Colon (tissue), 2 donors: Measurements from ENCODE around the gene MAD1L1.

Source experiments
- FAIRE-seq: peaks from 2 replicates; lab custom pipeline; 2012; peaks lifted over from hg19 to GRCh38; lab: Jason Lieb, UNC
- donor health status: control.
- donor health status: control.

Gene MAD1L1

GRCh38 chr7:1910827-1911226, 321.9 kb downstream of the MAD1L1 start:
- no peak for FAIRE-seq

DNA sequence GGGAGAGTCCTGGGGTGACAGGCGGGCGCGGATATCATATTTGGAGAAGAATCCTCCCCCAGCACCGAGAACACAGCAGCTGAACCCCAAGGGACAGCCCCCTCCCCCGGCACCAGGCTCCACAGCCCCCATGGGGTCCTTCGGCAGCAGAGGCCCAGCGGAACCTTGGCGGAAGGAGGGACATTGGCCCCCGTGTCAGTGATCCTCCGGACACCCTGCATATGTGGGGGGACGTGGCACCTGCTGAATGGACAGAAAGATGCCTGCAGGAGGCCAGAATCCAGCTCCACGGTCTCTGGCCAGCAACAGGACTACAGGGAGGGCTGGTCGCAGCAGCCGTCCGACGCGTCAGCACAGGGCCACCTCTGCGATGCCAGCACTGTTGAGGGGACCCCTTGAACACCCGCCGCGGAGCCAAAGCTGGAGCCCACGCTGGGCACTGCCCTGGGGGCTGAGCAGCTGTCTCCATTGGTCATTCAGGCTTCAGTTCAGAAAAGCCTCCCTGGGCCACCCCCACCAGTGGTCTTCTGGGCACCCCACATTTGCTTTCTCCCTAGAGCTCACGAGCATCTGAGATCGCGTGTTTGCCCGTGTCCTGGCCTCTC, 322.6 kb downstream of the MAD1L1 start:
- no peak for FAIRE-seq

- no peak for FAIRE-seq
Observed at GRCh38 chr7:1909476-1909875, 323.3 kb downstream of the MAD1L1 start.

DNA sequence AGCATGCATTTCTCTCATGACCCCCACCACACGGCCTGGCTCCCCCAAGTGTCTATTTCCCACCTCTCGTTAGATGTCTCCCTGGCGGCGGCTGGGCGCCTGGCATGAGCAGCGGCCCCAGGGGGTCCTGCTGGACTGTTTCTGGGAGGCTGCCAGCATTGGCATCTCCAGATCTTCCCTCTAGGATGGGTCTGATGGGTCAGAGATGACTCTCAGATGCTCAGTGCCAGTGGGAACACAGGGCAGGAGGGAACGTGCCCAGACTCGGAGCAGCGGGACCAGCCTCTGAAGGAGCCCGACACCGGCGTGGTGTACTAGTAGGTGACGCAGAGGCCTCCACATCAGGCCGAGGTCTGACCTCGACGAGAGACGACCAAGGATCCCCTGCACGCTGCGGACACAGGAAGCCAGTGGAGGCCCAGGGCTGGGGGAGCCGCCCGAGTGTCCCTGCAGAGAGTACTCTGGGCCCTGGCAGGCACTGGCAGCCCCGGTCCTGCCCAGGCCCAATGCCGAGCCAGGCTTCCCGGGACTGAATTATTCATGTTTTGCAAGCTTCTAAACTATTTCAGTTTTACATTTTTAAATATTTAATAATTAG, 323.8 kb downstream of the MAD1L1 start:
- FAIRE-seq = no peak

- no peak for FAIRE-seq
Observed at GRCh38 chr7:1907751-1908365, 324.9 kb downstream of the MAD1L1 start.

GRCh38 chr7:1906988-1907745, 325.6 kb downstream of the MAD1L1 start:
- no peak for FAIRE-seq

- no peak for FAIRE-seq
Observed at GRCh38 chr7:1906087-1906830, 326.5 kb downstream of the MAD1L1 start.

DNA sequence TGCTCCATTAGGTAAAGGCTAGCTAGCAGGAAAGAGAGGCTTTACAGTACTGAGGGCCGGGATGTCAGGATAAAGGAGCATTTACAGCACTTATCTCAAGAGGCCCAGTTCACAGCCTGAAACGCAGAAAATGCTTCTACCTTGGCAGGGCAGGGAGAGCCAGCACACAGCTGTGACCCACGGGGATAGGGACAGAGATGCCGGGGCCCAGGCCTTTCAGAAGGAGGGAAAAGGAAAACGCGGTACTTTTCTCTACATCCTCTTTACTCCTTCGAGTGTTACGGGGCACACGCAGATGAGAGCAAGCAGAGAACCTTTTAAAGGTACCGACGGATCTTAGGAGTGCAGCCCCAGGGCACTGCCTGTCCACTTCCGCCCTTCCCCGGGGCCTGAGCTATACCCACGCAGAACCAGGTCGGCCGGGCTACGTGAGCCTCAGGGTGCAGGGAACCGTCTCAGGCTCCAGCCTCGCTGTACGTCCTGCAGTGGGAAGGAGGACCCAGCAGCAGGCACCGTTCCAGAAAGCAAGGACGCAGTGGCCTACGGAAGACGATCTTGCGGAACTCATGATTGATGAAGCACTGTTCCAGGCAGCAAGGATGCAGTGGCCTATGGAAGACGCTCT, 330.4 kb downstream of the MAD1L1 start:
- FAIRE-seq = no peak

GRCh38 chr7:1901431-1902210, 331.1 kb downstream of the MAD1L1 start:
- no peak for FAIRE-seq

DNA sequence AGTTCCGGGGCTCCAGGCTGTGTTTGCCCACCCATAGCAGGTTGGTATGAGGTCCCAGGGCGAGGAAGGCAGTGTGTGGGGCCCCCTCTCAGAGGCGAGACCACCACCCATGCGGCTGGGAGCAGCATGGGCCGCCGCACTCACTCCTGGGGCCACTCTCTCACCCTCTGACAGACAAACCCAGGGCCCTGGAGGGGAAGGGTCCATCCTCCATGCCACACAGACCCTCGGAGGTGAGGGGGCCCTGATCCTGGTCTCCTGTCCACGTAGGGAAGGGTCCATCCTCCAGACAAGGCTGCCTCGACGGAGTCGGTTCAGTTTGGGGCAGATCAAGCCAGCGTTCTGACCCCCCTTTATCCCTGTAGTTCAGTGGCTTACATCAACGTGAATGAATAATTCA, 331.9 kb downstream of the MAD1L1 start:
- no peak for FAIRE-seq

DNA sequence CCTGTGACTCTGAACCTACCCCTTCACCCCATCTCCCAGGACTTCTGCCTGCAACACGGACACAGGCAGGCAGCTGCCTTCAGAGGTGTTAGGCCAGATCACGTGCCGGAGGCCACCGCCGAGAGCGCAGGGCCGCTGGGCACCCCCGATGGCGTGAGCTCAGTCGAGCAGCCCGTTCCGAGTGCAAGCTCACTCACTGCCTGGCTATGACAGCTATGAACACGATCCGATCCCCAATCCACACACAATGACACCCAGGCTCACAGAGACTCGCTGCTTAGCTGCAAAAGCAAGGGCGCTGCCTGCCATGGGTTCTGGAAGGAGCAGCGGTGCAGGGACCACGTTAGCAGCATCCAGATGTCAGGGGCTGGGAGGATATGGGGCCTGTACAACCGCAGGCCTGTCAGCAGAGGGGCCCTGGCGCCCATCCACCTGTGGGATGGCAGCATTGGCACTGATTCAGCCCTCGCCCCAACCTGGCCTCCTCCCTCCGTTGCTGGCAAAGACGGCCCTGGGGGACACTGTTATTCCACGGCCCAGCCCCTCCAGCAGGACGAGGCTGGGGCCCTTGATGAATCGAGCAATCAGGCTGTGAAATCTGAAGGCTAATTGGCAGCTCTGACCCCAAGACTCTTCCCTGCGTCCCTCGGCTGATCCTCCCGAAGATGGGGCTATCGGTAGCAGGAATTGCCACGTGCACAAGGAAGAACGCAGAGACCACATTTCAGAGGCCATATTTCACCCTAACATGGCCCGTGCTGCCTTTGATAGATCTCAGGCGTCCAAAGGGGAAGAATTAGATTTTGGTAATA, 332.6 kb downstream of the MAD1L1 start:
- no peak for FAIRE-seq

- no peak for FAIRE-seq
Observed at GRCh38 chr7:1899196-1899595, 333.5 kb downstream of the MAD1L1 start.

GRCh38 chr7:1898628-1899185, 334.0 kb downstream of the MAD1L1 start:
- FAIRE-seq = no peak

DNA sequence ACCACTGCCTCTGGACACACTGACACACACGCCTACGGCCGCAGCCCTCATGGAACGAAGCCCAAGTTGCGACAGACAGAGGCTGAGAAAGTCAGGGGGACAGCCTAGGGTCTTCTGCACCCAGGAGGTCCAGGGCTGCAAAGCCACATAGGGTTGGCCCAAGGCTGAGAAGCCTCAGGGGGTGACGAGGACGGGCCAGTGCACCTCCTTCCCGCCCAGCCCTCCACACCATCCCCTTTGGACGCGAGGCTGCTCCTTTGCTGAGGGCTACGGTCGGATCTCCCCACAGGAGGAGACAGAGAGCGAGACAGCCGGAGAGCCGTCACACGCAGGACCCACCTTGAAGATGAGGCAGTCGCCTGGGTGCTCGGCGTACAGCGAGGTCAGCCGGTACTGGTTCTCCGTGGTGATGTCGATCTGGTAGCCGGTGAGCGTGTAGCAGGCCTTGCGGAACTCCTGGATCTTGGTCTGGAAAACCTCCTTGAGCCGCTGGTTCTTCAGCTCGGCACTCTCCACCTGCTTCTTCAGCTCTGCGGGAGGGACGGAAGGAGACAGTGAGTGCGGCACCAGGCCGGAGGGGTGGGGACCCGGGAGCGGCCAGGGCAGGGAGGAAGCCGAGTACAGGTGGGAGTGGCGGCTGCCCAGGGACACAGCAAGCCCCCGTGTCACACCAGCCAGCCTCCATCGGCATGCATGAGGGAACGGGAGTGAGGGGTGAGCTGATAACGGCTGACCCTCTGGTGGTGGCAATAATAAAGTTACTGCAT, 334.7 kb downstream of the MAD1L1 start:
- FAIRE-seq = no peak

- no peak for FAIRE-seq
Observed at GRCh38 chr7:1897076-1897860, 335.5 kb downstream of the MAD1L1 start.

DNA sequence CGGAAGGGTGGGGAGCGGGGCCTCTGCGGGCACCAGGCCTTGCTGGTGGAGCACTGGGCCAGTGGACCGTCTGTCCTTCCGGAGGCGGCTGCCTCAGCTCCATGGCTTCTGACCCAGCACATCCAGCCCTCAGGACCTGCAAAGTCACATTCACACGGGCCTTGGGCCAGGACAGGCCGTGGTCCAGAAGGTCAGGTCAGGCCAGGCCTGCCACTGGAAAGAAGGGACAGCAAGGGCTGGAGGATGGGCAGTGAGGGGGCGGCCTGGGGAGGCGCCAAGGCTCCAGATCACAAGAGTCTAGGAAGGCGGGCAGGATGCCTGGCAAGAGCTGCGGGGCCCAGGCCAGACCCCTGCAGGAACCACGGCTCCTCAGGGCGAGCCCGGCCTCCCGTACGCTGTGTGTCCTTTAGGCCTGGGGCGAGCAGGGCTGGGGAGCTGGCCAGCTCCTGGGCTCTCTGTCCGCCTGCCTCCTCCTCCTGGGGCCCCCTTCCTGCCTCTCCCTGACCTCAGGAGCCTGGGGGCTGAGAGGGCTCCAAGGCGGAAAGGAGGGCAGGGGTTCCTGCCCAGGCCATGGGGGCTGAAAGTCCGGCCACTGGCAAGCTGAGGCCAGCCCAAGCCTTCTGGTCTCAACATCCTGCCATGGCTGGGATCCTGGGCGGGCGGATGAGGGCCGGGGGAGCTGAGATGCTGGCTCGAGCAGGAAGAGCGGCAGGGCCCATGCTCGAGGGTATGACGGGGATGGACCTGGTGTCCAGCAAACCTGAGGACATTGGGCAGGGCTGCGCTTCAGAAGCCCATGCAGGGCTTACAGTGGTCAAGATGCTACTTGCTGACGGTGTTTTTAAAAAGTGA, 336.9 kb downstream of the MAD1L1 start:
- no peak for FAIRE-seq

DNA sequence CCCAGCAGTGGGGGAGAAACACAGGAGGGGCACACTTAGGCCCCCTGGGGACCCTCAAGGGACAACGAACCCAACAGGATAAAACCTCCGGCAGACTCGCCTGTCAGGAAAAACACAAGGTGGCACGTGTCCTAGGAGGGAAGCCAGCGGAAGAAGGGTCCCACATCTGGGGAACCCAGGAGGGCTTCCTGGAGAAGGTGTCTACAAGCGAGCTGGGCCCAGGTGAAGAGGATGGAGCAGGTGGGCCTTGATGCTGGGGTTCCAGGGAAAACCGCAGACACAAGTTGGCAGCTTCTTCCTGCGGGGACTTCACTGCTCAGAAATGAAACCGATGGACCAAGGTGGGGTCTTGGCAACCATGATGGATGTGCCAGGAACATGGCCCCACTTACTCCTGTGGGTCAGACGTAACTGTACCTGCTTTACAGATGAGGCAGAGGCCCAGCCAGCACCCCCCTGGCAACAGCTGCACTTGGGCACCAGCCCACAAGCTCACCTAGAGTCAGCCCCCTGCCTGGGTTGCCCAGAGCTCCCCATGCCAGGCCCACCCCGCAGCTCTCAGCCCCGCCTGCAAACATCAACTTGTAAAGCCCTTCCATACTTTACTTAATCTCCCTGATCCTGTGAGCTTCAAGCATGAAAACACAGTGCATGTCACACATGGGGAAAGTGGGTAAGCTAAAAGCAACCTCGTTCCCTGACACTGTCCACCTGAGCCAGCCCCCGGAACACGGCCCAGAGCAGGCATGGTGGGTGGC, 337.7 kb downstream of the MAD1L1 start:
- FAIRE-seq = no peak
